HPDE6-E6E7 (cell line): ENCODE measurements around the gene FBN1.

Source experiments
- DNase-seq: peaks from one replicate; pipeline ENCODE4 v3.0.0; 2011; ENCODE audit warnings: missing footprints; ENCODE audit errors: extremely low spot score

The FBN1 gene

GRCh38 chr15:48516121-48516520 lies 129.4 kb downstream of the FBN1 start:
- DNase-seq, result no peak

GRCh38 chr15:48515500-48515899 lies 130.0 kb downstream of the FBN1 start:
- no peak for DNase-seq

GRCh38 chr15:48514103-48514816 lies 131.2 kb downstream of the FBN1 start:
- no peak for DNase-seq

GRCh38 chr15:48510976-48511375 lies 134.5 kb downstream of the FBN1 start:
- no peak for DNase-seq

- DNase-seq, result peak; percentile 12
Measured at GRCh38 chr15:48507416-48508065, 138.0 kb downstream of the FBN1 start.

GRCh38 chr15:48505067-48505466 lies 140.4 kb downstream of the FBN1 start:
- no peak for DNase-seq

- DNase-seq, result no peak
Measured at GRCh38 chr15:48501208-48501607, 144.3 kb downstream of the FBN1 start.

GRCh38 chr15:48500595-48500994 lies 144.9 kb downstream of the FBN1 start:
- no peak for DNase-seq

GRCh38 chr15:48499978-48500377 lies 145.5 kb downstream of the FBN1 start:
- DNase-seq, result no peak

GRCh38 chr15:48498828-48499227 lies 146.7 kb downstream of the FBN1 start:
- DNase-seq, result no peak

- no peak for DNase-seq
Measured at GRCh38 chr15:48494631-48495030, 150.9 kb downstream of the FBN1 start.

GRCh38 chr15:48493763-48494225 lies 151.7 kb downstream of the FBN1 start:
- DNase-seq, result no peak

GRCh38 chr15:48493084-48493762 lies 152.3 kb downstream of the FBN1 start:
- DNase-seq, result no peak

- no peak for DNase-seq
Measured at GRCh38 chr15:48486228-48486627, 159.3 kb downstream of the FBN1 start.

- DNase-seq, result no peak
Measured at GRCh38 chr15:48481802-48482201, 163.7 kb downstream of the FBN1 start.

GRCh38 chr15:48479751-48480150 lies 165.8 kb downstream of the FBN1 start:
- DNase-seq, result no peak

- no peak for DNase-seq
Measured at GRCh38 chr15:48478581-48478980, 166.9 kb downstream of the FBN1 start.

- no peak for DNase-seq
Measured at GRCh38 chr15:48477795-48478360, 167.6 kb downstream of the FBN1 start.

GRCh38 chr15:48475600-48476395 lies 169.7 kb downstream of the FBN1 start:
- DNase-seq, result no peak

GRCh38 chr15:48473667-48474066 lies 171.8 kb downstream of the FBN1 start:
- no peak for DNase-seq

GRCh38 chr15:48472756-48473155 lies 172.8 kb downstream of the FBN1 start:
- DNase-seq, result peak; percentile 17

- no peak for DNase-seq
Measured at GRCh38 chr15:48471073-48471472, 174.4 kb downstream of the FBN1 start.
